Measurements from ENCODE around the gene CNN3. TPM values are rescaled to one million over a fixed set of nuclear protein-coding genes. Genes with fewer than 3 reads are reported as not detected.

CNN3 gene
- total RNA-seq, 1 experiment from 2014 or later = 260 TPM

GRCh38 chr1:94953746-94954145, 26.8 kb upstream of the CNN3 start:
- no peak overlapping the region for H3K4me3 ChIP-seq (ENCODE audit: low read depth, low read length, poor library complexity, severe bottlenecking)
- no peaks in the 10 kb centered on the region for H3K36me3 ChIP-seq (ENCODE audit: insufficient read depth, low read length, poor library complexity, severe bottlenecking)
- H3K4me1 ChIP-seq (ENCODE audit: insufficient read depth, low read length, poor library complexity, severe bottlenecking) = no peaks in the 10 kb centered on the region
- no peaks in the 10 kb centered on the region for H3K27me3 ChIP-seq (replicated peaks; ENCODE audit: insufficient read depth, low read depth, low read length, poor library complexity)
- BruUV-seq (replicated peaks) = no TSS peak
- TF ChIP-seq EZH2 (IDR thresholded peaks at IDR 0.05; ENCODE audit: borderline replicate concordance, low read depth, low read length, poor library complexity, severe bottlenecking) (no peak), CTCF (conservative IDR thresholded peaks at IDR 0.05; ENCODE audit: low read depth, low read length) (no peak)
- no peak overlapping the region for H3K27ac ChIP-seq (ENCODE audit: low read depth, low read length, poor library complexity, severe bottlenecking)
- no peak for DNase-seq (ENCODE audit: low spot score)
- ChIA-PET POLR2A (ENCODE audit: low non-redundant PET) (no interaction called here), CTCF (interaction anchor here (0.6 kb wide), 1 partner anchor 99 kb away, joined by 6 read pairs; no protein-coding TSS in a partner anchor)
- intact Hi-C loops (cut with micrococcal nuclease; ENCODE audit: unreplicated experiment) = no loop called here
- H3K9me3 ChIP-seq (ENCODE audit: low read depth, low read length, poor library complexity, severe bottlenecking) = no peaks in the 10 kb centered on the region

- ChIA-PET CTCF (interaction anchor here (0.6 kb wide), 1 partner anchor 98 kb away, joined by 6 read pairs; no protein-coding TSS in a partner anchor), POLR2A (ENCODE audit: low non-redundant PET) (no interaction called here)
- no peaks in the 10 kb centered on the region for H3K27me3 ChIP-seq (replicated peaks; ENCODE audit: insufficient read depth, low read depth, low read length, poor library complexity)
- TF ChIP-seq EZH2 (IDR thresholded peaks at IDR 0.05; ENCODE audit: borderline replicate concordance, low read depth, low read length, poor library complexity, severe bottlenecking) = no peak
- H3K4me1 ChIP-seq (ENCODE audit: insufficient read depth, low read length, poor library complexity, severe bottlenecking) = no peaks in the 10 kb centered on the region
- BruUV-seq (replicated peaks) = no TSS peak
- no peak overlapping the region for H3K4me3 ChIP-seq (ENCODE audit: low read depth, low read length, poor library complexity, severe bottlenecking)
- intact Hi-C loops (cut with micrococcal nuclease; ENCODE audit: unreplicated experiment) = no loop called here
- DNase-seq (ENCODE audit: low spot score) = no peak
- H3K9me3 ChIP-seq (ENCODE audit: low read depth, low read length, poor library complexity, severe bottlenecking) = no peaks in the 10 kb centered on the region
- no peaks in the 10 kb centered on the region for H3K36me3 ChIP-seq (ENCODE audit: insufficient read depth, low read length, poor library complexity, severe bottlenecking)
- H3K27ac ChIP-seq (ENCODE audit: low read depth, low read length, poor library complexity, severe bottlenecking) = no peak overlapping the region
Measured at GRCh38 chr1:94953107-94953506, 26.2 kb upstream of the CNN3 start.

- Histone ChIP-seq H3K4me1 (ENCODE audit: insufficient read depth, low read length, poor library complexity, severe bottlenecking) (no peaks in the 10 kb centered on the region), H3K4me3 (ENCODE audit: low read depth, low read length, poor library complexity, severe bottlenecking) (no peak overlapping the region), H3K36me3 (ENCODE audit: insufficient read depth, low read length, poor library complexity, severe bottlenecking) (no peaks in the 10 kb centered on the region), H3K27me3 (replicated peaks; ENCODE audit: insufficient read depth, low read depth, low read length, poor library complexity) (no peaks in the 10 kb centered on the region), H3K9me3 (ENCODE audit: low read depth, low read length, poor library complexity, severe bottlenecking) (no peaks in the 10 kb centered on the region), H3K27ac (ENCODE audit: low read depth, low read length, poor library complexity, severe bottlenecking) (no peak overlapping the region)
- intact Hi-C loops (cut with micrococcal nuclease; ENCODE audit: unreplicated experiment) = no loop called here
- BruUV-seq (replicated peaks) = no TSS peak
- CTCF ChIA-PET = no interaction called here
- TF ChIP-seq CTCF (conservative IDR thresholded peaks at IDR 0.05; ENCODE audit: low read depth, low read length) = no peak
- no peak for TF ChIP-seq EZH2 (IDR thresholded peaks at IDR 0.05; ENCODE audit: borderline replicate concordance, low read depth, low read length, poor library complexity, severe bottlenecking)
- no peak for DNase-seq (ENCODE audit: low spot score)
- POLR2A ChIA-PET (ENCODE audit: low non-redundant PET) = no interaction called here
Measured at GRCh38 chr1:94952539-94952938, 25.6 kb upstream of the CNN3 start.

- H3K27ac ChIP-seq (ENCODE audit: low read depth, low read length, poor library complexity, severe bottlenecking) = no peak overlapping the region
- intact Hi-C loops (cut with micrococcal nuclease; ENCODE audit: unreplicated experiment) = no loop called here
- H3K4me3 ChIP-seq (ENCODE audit: low read depth, low read length, poor library complexity, severe bottlenecking) = no peak overlapping the region
- no peaks in the 10 kb centered on the region for H3K9me3 ChIP-seq (ENCODE audit: low read depth, low read length, poor library complexity, severe bottlenecking)
- no peaks in the 10 kb centered on the region for H3K36me3 ChIP-seq (ENCODE audit: insufficient read depth, low read length, poor library complexity, severe bottlenecking)
- ChIA-PET POLR2A (ENCODE audit: low non-redundant PET) (no interaction called here), CTCF (no interaction called here)
- no peaks in the 10 kb centered on the region for H3K4me1 ChIP-seq (ENCODE audit: insufficient read depth, low read length, poor library complexity, severe bottlenecking)
- no TSS peak for BruUV-seq (replicated peaks)
- H3K27me3 ChIP-seq (replicated peaks; ENCODE audit: insufficient read depth, low read depth, low read length, poor library complexity) = no peaks in the 10 kb centered on the region
- DNase-seq (ENCODE audit: low spot score) = no peak
- no peak for TF ChIP-seq EZH2 (IDR thresholded peaks at IDR 0.05; ENCODE audit: borderline replicate concordance, low read depth, low read length, poor library complexity, severe bottlenecking)
- no peak for TF ChIP-seq CTCF (conservative IDR thresholded peaks at IDR 0.05; ENCODE audit: low read depth, low read length)
Measured at GRCh38 chr1:94951509-94952208, 24.7 kb upstream of the CNN3 start.
